ENCODE data around the gene MAML3.

GRCh38 chr4:140108713-140109230, 45.2 kb downstream of the MAML3 start:
- TF ChIP-seq ELF4 (IDR thresholded peaks at IDR 0.05): no peak
- no peak for TF ChIP-seq L3MBTL2 (conservative IDR thresholded peaks at IDR 0.05)
- no peak for TF ChIP-seq SP1 (IDR thresholded peaks at IDR 0.05)
- no peak for TF ChIP-seq FOXK2 (IDR thresholded peaks at IDR 0.05)
- no peak for TF ChIP-seq FOXA1 (IDR thresholded peaks at IDR 0.05)
- TF ChIP-seq TARDBP (IDR thresholded peaks at IDR 0.05): no peak
- no peak for TF ChIP-seq CTBP1 (IDR thresholded peaks at IDR 0.05; ENCODE audit: borderline replicate concordance)
- TF ChIP-seq SUZ12 (IDR thresholded peaks at IDR 0.05): no peak
- TF ChIP-seq BHLHE40 (IDR thresholded peaks at IDR 0.05; ENCODE audit: borderline replicate concordance): no peak
- no peak for TF ChIP-seq HDGF (IDR thresholded peaks at IDR 0.05; ENCODE audit: borderline replicate concordance)
